ENCODE measurements around the gene MFRP.

Gene MFRP

GRCh38 chr11:119373059-119373920 is 26.8 kb upstream of the MFRP start:
- DNase-seq (ENCODE audit: low read depth, low spot score) = no peak

DNA sequence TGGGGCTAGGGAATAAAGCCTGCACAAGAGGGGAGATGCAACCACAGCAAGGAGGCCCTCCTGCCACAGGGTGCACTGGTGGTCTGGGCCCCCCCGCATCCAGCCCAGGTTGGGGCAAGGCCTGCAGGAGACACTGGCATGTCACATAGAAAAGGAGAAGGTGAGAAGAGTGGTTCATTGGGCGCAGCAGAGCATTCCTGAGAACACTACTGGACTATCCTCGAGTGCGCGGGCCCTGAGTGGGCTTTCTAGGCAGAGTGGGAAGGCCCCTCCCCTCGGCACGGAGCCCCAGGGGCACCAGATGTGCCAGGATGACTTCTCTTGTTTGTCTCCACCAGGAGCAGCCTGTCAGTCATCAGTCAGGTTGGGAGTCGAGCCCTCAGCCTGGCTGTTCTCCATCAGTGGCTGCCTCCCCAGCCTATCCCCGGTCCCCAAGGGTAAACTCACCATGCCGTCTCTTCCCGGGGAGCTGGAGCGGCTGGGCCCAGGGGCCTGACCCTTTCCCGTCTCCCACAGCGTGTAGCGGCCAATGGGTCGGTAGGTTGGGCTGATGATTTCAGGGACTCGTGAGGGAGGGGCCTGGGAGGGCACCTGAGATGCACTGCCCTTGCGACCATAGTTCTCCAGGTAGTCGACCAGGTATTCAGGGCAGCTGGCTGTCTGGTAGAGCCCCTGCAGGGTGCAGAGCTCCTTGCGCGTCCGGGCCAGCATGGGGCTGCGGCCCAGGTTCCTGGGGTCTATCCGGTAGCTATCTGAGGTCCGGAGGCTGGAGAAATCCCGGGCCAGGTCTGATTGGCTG is 26.0 kb upstream of the MFRP start:
- DNase-seq (ENCODE audit: low read depth, low spot score) = no peak

DNA sequence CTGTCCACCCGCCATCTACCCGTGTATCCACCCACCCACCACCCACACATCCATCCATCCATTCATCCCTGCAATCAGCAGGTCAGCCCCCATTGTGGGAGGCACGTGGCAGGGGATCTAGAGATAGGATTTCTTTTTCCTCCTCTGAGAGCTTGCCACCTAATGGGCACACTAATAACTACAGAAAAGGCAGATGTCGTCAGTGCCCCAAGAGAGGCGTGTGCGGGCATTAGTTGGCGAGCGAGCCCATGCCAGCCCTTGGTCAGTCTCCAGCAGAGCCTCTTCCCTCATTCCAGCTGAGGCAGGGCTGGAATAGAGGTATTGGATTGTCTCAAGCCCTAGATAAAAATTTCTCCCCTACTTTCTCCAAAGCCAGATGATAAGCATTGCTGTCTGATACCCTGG is 25.3 kb upstream of the MFRP start:
- no peak for DNase-seq (ENCODE audit: low read depth, low spot score)

DNA sequence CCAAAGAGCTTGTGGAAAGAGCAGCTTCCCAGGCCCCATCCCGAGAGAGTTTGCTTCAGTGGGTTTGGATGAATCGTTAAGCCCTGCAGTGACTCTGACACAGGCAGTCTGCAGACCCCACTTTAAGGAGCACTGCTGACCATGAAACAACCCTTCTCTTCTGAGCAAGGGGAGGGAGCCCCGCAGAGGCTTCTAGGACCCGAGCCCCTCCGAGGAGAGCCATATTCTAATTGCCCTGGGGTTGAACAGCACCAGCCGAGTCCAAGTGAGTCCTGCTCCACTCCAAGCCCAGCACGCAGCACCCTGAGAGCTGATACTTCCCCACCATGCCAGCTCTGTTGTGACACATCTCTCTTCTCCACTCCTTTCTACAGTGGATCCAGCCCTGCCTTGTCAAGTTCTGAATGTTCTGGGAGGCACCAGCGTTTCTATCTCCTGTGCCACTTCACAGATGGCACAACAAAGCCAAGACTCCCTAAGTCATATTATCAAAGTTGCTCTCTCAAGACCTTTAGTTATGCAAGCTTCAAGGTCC is 24.6 kb upstream of the MFRP start:
- no peak for DNase-seq (ENCODE audit: low read depth, low spot score)

DNA sequence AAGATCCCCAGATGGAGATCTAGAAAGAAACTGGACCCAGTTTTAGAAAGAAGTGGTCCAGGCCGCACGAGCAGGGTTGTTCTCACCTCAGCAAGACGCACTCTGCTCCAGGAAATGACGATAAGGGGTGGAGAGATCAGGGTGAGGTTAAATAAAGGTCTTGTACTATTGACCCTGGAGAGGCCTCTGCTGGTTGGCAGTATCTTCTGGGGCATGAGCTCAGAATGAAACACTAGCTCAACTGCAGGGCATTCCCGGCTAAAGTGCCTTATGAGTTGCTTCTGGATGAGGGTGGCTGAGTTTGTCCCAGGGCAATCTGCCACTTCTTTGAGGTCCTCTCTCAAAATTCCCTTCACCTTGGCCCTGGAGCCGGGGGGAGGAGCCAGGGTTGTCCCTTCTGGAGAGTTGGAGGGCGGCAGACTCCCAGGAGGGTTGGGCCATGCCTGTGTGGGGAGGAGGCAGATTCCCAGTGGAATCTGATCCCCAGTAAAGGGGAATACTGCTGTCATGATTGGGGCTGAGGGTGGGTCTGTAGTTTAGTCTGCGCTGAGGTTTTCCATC is 24.1 kb upstream of the MFRP start:
- peak; percentile 19 for DNase-seq (ENCODE audit: low read depth, low spot score)

GRCh38 chr11:119369132-119369925 is 22.8 kb upstream of the MFRP start:
- no peak for DNase-seq (ENCODE audit: low read depth, low spot score)

DNA sequence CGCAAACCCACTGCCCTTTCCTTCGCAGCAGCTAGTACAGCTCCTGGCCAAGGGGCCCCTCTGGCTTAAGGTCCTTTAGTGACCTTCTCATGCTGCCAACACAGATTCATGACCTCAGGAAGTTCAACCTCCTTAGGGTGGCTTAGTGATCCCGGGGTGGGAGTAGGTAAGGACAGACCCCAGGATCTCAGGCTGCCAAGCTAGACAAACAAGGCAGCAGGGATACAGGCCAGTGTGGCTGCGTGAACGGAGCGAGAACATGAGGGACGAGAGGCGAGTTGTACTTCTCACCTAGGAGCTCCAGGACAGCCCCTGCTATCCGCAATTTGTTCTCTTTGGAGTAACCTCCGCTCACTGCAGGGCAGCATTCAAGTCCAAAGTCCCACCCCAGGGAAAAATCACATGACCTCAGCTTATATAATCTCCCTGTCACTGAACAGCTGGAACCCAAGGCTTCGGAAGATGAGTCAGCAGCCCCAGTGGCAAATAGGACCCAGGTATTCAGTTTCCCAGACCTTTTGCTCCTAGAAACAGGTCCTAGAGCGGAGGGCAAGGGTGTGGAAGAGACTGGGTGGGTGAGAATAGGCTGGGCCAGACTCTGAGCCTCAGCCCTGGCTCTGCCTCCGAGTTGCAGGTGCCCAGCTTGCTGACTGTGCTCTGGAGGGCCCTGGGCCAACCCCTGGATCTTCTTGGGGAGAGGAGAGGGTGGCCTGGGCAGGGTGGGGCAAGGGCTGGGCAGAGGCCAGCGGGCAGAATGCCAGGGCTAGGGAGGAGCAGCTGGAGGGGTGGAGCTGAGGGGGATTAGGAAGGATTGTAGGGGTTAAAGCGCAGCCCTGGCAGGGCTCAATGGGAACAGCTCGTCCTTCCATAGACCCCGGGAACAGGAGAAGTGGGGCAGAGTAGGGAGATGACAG is 21.9 kb upstream of the MFRP start:
- no peak for DNase-seq (ENCODE audit: low read depth, low spot score)

- DNase-seq (ENCODE audit: low read depth, low spot score) = no peak
Observed at GRCh38 chr11:119367661-119368120, 21.2 kb upstream of the MFRP start.

DNA sequence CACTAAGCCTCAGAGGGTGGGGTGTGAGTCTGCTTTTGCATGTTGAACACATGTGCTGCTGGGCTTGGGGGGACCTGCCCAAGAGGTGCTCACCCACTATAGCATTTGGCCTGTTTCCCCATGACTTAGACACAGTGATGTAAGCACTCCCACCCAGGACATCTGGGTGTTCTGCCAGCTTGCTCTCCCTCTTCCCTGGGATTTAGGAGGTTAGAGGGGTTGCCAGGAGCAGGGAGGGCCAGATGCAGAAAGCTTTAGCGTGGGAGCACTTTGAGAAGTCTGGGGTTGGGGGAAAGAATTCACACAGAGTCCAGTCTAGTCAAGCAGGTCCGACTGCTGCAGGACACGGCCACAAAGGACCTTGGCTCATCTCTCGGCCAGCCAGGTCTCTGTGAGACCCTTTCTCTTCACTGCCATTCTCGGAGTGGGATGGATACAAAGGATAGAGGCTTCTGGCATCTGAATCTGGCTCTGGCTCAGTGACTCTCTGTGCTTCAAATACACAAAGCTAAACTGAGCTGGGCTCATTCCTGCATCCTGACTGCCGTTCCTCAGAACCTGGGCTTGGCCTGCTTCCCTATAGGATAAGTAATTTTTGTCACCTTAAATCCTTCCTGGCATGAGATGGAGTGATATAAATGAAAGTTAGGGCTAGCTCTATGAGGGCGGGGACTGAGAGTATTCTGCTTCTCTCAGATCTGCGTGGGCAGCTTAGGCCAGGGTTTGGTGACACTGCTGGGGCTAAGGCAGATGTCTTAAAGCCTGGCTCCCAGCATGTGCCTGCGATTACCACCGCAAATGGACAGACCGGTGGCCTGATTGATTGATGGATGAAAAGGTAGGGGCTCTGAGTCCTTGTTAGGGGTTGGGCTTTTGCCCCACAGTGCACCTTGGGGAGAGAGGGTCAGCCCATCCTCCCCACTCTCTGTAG is 20.4 kb upstream of the MFRP start:
- no peak for DNase-seq (ENCODE audit: low read depth, low spot score)

DNA sequence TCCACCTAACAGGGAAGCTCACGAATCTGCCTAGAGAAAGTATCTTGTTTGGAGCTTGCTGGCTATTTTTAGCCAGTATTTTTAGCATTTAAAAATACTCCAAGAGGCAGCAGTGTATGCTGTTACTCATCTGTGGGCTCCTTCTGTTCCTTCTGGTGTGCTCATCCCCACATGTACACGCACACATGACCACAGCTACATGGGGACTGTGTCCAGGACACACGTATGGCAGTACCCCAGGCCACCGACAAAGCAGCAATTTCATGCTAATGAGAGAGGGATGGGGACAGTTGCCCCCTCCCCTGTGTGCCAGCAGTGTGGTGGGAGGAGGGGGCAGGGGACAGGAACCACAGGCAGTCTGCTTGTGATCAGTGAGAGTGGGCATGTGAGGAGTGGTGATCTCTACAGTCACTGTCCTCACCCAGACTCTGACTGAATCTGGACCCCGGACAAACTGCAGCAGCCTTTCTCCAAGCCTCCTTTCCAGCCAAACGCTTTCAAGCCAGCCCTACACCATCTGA is 18.6 kb upstream of the MFRP start:
- no peak for DNase-seq (ENCODE audit: low read depth, low spot score)

DNA sequence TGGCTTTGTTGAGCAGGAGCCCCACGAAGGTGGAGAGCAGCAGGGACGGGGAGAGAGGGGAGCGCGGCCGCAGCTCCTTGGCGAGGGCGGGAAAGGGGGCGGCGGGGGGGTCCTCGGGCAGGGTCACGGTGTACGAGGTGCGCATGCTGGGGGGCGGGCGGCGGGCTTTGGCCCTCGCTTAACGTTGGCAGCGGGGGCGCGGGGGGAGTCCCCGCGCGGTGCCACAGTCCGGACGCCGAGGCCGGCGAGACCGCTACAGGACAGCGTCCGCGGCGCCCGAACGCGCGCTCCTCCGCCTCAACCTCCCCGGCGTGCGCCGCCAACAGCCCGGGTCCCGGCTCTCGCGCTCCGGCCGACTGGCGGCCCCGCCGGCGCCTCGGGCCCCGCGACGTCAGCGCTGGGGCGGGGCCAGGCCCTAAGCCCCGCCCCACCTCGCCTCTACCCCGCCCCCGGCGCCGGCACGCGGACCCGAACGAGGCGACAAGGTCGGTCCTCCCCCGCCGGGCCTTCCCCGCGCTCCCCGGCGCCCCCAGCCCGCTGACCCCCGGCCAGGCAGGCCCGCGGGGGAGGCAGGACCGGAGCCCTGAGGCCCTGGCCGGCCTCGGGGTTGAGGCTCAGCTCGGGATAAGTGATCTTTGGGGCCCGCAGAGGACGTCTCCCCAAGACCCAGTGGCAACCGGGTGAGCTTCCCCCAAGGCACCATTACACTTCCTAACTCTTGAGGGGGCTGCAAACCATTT is 17.5 kb upstream of the MFRP start:
- peak; percentile 35 for DNase-seq (ENCODE audit: low read depth, low spot score)

DNA sequence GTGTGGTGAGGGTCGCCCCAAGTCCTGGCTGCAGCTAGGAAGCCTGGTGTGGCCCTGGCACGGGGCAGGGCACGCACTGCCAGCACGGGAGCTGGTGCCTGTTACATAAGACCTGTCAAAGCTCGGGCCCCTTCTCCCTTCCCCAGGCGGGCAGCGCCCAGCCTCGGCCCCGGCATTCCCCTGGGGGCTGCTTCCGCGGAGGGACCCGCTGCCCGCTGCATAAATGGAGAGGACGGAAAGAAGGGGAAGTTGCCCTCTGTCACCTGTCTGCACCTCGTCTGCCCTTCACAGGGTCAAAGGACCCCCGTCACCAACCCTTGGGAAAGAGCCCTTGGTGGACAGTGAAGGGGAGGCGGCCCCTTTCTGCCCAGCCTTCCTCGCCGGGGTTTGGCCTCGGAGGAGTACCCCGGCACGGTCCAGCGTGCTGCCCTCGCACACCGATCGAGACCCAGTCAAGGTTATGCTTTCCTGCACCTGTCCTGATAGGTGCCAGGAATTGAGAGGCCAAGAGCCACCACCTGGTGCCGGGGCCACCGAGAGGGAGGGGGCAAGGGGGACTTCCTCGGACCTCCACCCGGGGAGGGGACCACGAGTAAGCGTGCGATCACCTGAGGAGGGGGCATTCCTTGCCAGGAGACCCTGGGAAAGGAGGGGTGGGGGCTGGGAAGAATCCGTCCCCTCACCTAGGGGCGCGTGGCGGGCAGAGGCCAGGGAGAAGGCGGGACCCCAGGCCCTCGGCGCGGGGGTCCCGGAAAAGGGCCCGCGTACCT is 16.8 kb upstream of the MFRP start:
- DNase-seq (ENCODE audit: low read depth, low spot score) = peak; percentile 18

- DNase-seq (ENCODE audit: low read depth, low spot score) = no peak
Observed at GRCh38 chr11:119362741-119363080, 16.2 kb upstream of the MFRP start.

DNA sequence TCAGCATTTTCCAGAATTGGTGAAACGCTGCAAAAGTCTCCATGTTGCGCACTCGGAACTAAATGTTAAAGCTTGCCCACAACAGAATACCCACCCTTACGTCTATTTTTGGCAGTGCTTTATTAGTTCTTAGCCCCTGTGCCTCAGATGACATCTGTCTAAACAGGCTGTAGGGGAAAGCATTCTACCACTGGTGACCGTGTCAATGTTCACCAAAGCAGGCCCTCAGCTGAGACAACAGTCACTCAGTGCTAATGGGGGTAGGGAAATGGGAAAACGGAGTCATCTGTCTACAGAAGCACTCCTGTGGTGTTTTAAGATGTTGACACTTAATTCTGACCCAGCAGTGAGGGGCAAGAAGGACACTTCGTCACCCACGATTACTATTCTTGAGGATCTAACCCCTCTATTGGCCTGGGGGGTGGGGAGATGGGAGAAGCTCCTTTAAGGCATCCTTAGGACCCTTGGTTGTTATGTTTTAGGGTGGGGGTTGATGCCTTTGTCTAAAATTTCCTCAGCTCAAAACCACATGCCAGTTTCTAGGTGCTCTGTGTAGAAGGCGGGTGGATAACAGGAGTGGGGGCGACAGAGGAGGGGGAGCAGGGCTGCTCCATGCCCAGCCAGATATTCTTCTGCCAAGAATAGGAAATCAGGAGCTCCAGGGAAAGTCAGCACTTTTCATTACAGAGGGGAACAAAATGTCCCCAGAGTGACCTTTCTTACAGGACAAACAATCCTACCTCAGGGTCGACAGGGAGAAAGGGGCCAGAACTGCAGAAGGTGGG is 15.6 kb upstream of the MFRP start:
- DNase-seq (ENCODE audit: low read depth, low spot score) = no peak

- DNase-seq (ENCODE audit: low read depth, low spot score) = peak; percentile 90
Observed at GRCh38 chr11:119361056-119361787, 14.7 kb upstream of the MFRP start.
